ENCODE results near the gene NEMF.
"Not testable (repeated sequence)": the region's sequence is repeated elsewhere in the genome, so short reads cannot be mapped to it uniquely, and the experiment has no call there.

Gene NEMF

GRCh38 chr14:49745191-49745590 lies 107.4 kb downstream of the NEMF start:
- no peak for DNase-seq

DNA sequence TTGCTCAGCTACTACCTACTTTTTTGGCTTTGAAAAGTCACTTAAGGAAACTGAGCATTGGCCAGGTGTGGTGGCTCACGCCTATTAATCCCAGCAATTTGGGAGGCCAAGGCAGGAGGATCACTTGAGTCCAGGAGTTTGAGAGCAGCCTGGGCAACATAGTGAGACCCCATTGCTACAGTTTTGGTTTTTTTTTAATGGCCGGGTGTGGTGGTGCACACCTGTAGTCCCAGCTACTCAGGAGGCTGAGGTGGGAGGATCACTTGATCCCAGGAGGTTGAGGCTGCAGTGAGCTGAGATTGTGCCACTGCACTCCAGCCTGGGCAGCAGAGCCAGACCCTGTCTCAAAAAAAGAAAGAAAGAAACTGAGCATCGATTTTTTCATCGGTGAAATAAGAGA lies 116.9 kb downstream of the NEMF start:
- not testable (repeated sequence) for DNase-seq

DNA sequence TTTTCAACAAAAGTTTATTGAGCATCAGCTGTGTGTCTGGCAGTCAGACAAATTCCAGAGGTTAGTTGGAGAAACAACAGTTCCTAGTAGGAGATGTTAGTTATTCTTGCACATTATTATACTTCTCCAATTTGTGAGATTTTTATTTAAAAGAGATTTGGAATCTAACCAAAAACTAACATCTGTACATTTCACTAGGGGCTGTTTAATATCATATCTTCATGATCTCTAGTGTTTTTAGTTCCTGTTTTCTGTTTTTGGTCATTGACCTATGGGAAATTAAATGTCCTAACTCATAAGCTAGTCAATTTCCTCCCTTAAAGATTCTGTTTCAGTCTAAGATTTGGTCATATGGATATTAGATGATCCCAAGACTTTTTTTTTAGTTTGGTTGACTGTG lies 118.8 kb downstream of the NEMF start:
- DNase-seq, result no peak

DNA sequence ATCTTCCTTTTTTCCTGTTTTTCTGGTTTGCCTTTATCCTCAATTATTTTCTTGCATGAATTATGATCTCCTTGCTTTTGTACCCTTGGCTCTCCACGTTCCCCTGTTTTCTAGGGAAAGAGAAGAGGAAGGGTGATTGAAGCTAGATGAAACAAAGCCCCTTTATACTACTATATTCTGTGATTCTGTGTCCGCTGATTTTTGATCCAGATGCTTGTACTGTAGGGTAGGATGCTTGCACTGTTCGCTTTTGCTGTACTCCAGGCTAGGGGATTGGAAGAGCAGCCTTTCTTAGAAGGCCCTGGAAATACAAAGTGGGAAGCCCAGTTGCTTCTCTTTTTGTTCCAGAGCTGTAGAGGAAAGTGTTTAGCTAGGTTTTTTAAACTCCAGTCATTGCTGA lies 119.7 kb downstream of the NEMF start:
- DNase-seq, result no peak

Data from activated CD4-positive, alpha-beta T cell treated with anti-CD3 and anti-CD28 coated beads for 48 hours (primary cell).